Natural killer cell (primary cell): ENCODE measurements around the gene LYZL1. TPM values are rescaled to one million over a fixed set of nuclear protein-coding genes. Genes with fewer than 3 reads are reported as not detected.
"Not testable (repeated sequence)": the region's sequence is repeated elsewhere in the genome, so short reads cannot be mapped to it uniquely, and the experiment has no call there.

Experiments used
- ATAC-seq, 3 donors: fragments of 150-1000 bp in 2 of 3; fragments of 200-7000 bp in 1 of 3; cut with Tn5 transposase; 1 replicate in 1 of 3; 2 replicates in 2 of 3; pipeline ENCODE4 v1.10.0; 2021; ENCODE audit warnings: mild to moderate bottlenecking in 2 of 3, moderate library complexity in 2 of 3
- DNase-seq, 2 donors: peaks; one replicate each; pipeline versions ENCODE4 v3.0.0 to v3.0.0-alpha.2; 2013 to 2021; ENCODE audit warnings: mixed read lengths in 1 of 2
- H3K27ac ChIP-seq: one replicate; pipeline ENCODE4 v1.5.1; 2013; ENCODE audit warnings: mild to moderate bottlenecking, low read length
- H3K27me3 ChIP-seq: one replicate; pipeline ENCODE4 v1.6.1; 2013; ENCODE audit warnings: low read length; ENCODE audit not compliant: control insufficient read depth, insufficient read depth
- H3K36me3 ChIP-seq: one replicate; pipeline ENCODE4 v1.6.1; 2013; ENCODE audit warnings: low read length; ENCODE audit not compliant: control insufficient read depth, insufficient read depth
- H3K4me1 ChIP-seq: one replicate; pipeline ENCODE4 v1.6.1; 2013; ENCODE audit warnings: low read length; ENCODE audit not compliant: control insufficient read depth, insufficient read depth
- H3K4me3 ChIP-seq: one replicate; pipeline ENCODE4 v1.5.1; 2013; ENCODE audit warnings: low read length
- H3K9me3 ChIP-seq: one replicate; pipeline ENCODE4 v1.6.1; 2013; ENCODE audit warnings: low read length; ENCODE audit not compliant: control insufficient read depth, insufficient read depth
- H3K27ac Mint-ChIP-seq, 2 donors: one replicate each; pipeline ENCODE4 v1.8.0; 2022; ENCODE audit warnings: mild to moderate bottlenecking in 2 of 2, mixed read lengths in 2 of 2, moderate library complexity in 1 of 2
- H3K27me3 Mint-ChIP-seq, 2 donors: one replicate each; pipeline ENCODE4 v1.8.0; 2022; ENCODE audit warnings: low read depth in 2 of 2, mixed read lengths in 2 of 2
- H3K36me3 Mint-ChIP-seq: one replicate; pipeline ENCODE4 v1.8.0; 2022; ENCODE audit warnings: mixed read lengths
- H3K4me1 Mint-ChIP-seq, 2 donors: one replicate each; pipeline ENCODE4 v1.8.0; 2022; ENCODE audit warnings: mixed read lengths in 2 of 2
- H3K4me3 Mint-ChIP-seq: one replicate; pipeline ENCODE4 v1.8.0; 2022; ENCODE audit warnings: mild to moderate bottlenecking, moderate library complexity, mixed read lengths
- H3K9me3 Mint-ChIP-seq, 2 donors: one replicate each; pipeline ENCODE4 v1.8.0; 2022; ENCODE audit warnings: mixed read lengths in 2 of 2
- CTCF ChIP-seq: fragments of 200-600 bp; IDR thresholded peaks from one replicate; pipeline ENCODE4 v1.8.0; 2022; ENCODE audit warnings: antibody characterized with exemption
- WGBS: methylation state at CpG from one replicate; pipeline ENCODE4 v1.1.7; 2013; ENCODE audit warnings: missing lambda C conversion rate; ENCODE audit not compliant: insufficient coverage; 5-methylcytosine and 5-hydroxymethylcytosine counted together
- intact Hi-C: fragments of 100-400 bp; cut with micrococcal nuclease; formaldehyde crosslinking; loops from one replicate; pipeline ENCODE4 v1.14.2; 2022
- total RNA-seq, 4 donors: library from RNA; stranded (reverse); fragments of 120-200 nt in 1 of 4; gene quantifications; one replicate each; pipeline versions ENCODE4 v1.2.3 to v1.2.4, GENCODE V29; 2013 to 2022

LYZL1 gene
- total RNA-seq, 3 donors from 2014 or later (not counting 1 experiment from before 2014, with no cell fraction given): not detected

- Histone ChIP-seq H3K4me1 (peaks cover 8% of the 10 kb centered on the region), H3K9me3 (no peaks in the 10 kb centered on the region), H3K27me3 (no peaks in the 10 kb centered on the region), H3K27ac (no peak overlapping the region), H3K4me3 (no peak overlapping the region), H3K36me3 (no peaks in the 10 kb centered on the region)
- no peak for DNase-seq
- Mint-ChIP-seq H3K27ac (no peak overlapping the region), H3K9me3 (no peaks in the 10 kb centered on the region), H3K27me3 (peaks cover 6 to 24% of the 10 kb centered on the region in 2 donors), H3K4me3 (no peak overlapping the region), H3K4me1 (peaks cover 7 to 8% of the 10 kb centered on the region in 2 donors), H3K36me3 (no peaks in the 10 kb centered on the region)
- intact Hi-C loops: no loop called here
- WGBS: 80% methylated on average over 13 of the region's 13 CpGs
- no peak for TF ChIP-seq CTCF
- no peak for ATAC-seq
Observed at GRCh38 chr10:29319205-29319781, 30.4 kb downstream of the LYZL1 start.

- peaks cover 6 to 24% of the 10 kb centered on the region in 2 donors for H3K27me3 Mint-ChIP-seq
- 69% methylated on average over 4 of the region's 5 CpGs for WGBS
- H3K27ac ChIP-seq, H3K27ac Mint-ChIP-seq, H3K4me1 Mint-ChIP-seq, H3K36me3 ChIP-seq, H3K9me3 Mint-ChIP-seq, H3K4me3 ChIP-seq, ATAC-seq, H3K27me3 ChIP-seq, H3K36me3 Mint-ChIP-seq, H3K4me3 Mint-ChIP-seq, DNase-seq, intact Hi-C loops, H3K4me1 ChIP-seq, H3K9me3 ChIP-seq: not testable (repeated sequence)
Observed at GRCh38 chr10:29320680-29321121, 31.8 kb downstream of the LYZL1 start.

GRCh38 chr10:29321656-29322055 lies 32.8 kb downstream of the LYZL1 start:
- WGBS: 51% methylated on average over 7 of the region's 8 CpGs
- H3K4me1 Mint-ChIP-seq: peaks cover 7 to 8% of the 10 kb centered on the region in 2 donors
- ATAC-seq (no peak), DNase-seq (no peak)
- Histone ChIP-seq H3K4me1 (peaks cover 8% of the 10 kb centered on the region), H3K36me3 (no peaks in the 10 kb centered on the region), H3K4me3 (no peak overlapping the region), H3K27ac (no peak overlapping the region), H3K27me3 (no peaks in the 10 kb centered on the region), H3K9me3 (no peaks in the 10 kb centered on the region)
- TF ChIP-seq CTCF: no peak
- no peaks in the 10 kb centered on the region for H3K9me3 Mint-ChIP-seq
- H3K27me3 Mint-ChIP-seq: peaks cover 6 to 24% of the 10 kb centered on the region in 2 donors
- no peak overlapping the region for H3K4me3 Mint-ChIP-seq
- intact Hi-C loops: no loop called here
- H3K27ac Mint-ChIP-seq: no peak overlapping the region
- no peaks in the 10 kb centered on the region for H3K36me3 Mint-ChIP-seq

- peaks cover 7 to 14% of the 10 kb centered on the region in 2 donors for H3K27me3 Mint-ChIP-seq
- Histone ChIP-seq H3K4me1 (peaks cover 8% of the 10 kb centered on the region), H3K27ac (no peak overlapping the region), H3K36me3 (no peaks in the 10 kb centered on the region), H3K9me3 (no peaks in the 10 kb centered on the region), H3K4me3 (no peak overlapping the region), H3K27me3 (no peaks in the 10 kb centered on the region)
- H3K36me3 Mint-ChIP-seq: no peaks in the 10 kb centered on the region
- peaks cover 7 to 8% of the 10 kb centered on the region in 2 donors for H3K4me1 Mint-ChIP-seq
- ATAC-seq (no peak), DNase-seq (no peak)
- WGBS: 71% methylated on average over 5 of the region's 5 CpGs
- intact Hi-C loops: no loop called here
- H3K4me3 Mint-ChIP-seq: no peak overlapping the region
- H3K27ac Mint-ChIP-seq: no peak overlapping the region
- no peaks in the 10 kb centered on the region for H3K9me3 Mint-ChIP-seq
- no peak for TF ChIP-seq CTCF
Observed at GRCh38 chr10:29322918-29323317, 34.0 kb downstream of the LYZL1 start.
